Measurements from ENCODE around the gene FAM78B. TPM values are rescaled to one million over a fixed set of nuclear protein-coding genes. Genes with fewer than 3 reads are reported as not detected.

Gene FAM78B
- total and polyA plus RNA-seq, 2 of the 8 experiments (the other 6 are each of a cell fraction or from before 2014, with no cell fraction given), result 2.3 to 3.6 TPM

DNA sequence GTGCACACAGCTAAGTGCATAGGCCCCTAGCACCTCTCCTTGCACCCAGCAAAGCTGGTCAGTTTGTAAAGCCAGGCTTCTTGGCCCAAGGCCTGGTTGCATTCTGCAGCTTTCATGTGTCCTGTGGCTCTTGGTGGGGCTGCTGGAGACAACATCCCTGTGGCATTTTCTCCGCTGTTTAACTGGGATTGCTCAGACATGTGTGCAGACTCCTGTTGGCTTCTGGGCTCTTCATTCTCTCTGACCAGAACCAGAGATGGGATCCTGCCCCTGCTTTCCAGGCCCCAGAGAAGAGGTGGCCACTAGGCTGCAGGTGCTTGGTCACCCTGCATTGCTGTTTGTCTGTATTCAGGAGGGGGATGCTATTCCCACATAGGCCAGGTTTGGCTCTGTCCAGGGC is 50.8 kb downstream of the FAM78B start:
- H4K8ac ChIP-seq (ENCODE audit: extremely low read depth, insufficient read depth, low read length), result no peak overlapping the region
- CTCF ChIA-PET (ENCODE audit: partially characterized antibody), result interaction anchor here (1.1 to 1.3 kb wide), 2 partner anchors 17 to 50 kb away, joined by 4 to 5 read pairs; no protein-coding TSS in a partner anchor
- H3K4me2 ChIP-seq (ENCODE audit: insufficient read depth in 1 of 2, low read depth in 2 of 2, low read length in 2 of 2), result no peak overlapping the region
- no peak overlapping the region for H3K4me3 ChIP-seq (ENCODE audit: extremely low read depth in 1 of 4, insufficient read depth in 2 of 4, low read depth in 3 of 4, low read length in 4 of 4)
- H3K79me1 ChIP-seq (ENCODE audit: low read depth, low read length), result no peaks in the 10 kb centered on the region
- no peak overlapping the region for H4K91ac ChIP-seq (replicated peaks; ENCODE audit: insufficient read length, low read length)
- H3K4me1 ChIP-seq (replicated peaks in 1 of 4; ENCODE audit: control insufficient read depth in 3 of 4, insufficient read depth in 4 of 4, low read length in 3 of 4), result peaks cover 0 to 2% (median 0%) of the 10 kb centered on the region in 4 experiments; a peak in 3 of 7 replicates
- no peak overlapping the region for H3K27ac ChIP-seq (ENCODE audit: low read depth, low read length)
- no peak overlapping the region for H2BK15ac ChIP-seq (ENCODE audit: low read length)
- H3K14ac ChIP-seq (ENCODE audit: insufficient read length), result no peak overlapping the region
- H2BK20ac ChIP-seq (ENCODE audit: low read length), result no peak overlapping the region
- H3K27me3 ChIP-seq (replicated peaks in 1 of 4; ENCODE audit: control insufficient read depth in 3 of 4, extremely low read depth in 1 of 4, insufficient read depth in 3 of 4, low read length in 3 of 4), result no peaks in the 10 kb centered on the region
- TF ChIP-seq, protein P1, sequence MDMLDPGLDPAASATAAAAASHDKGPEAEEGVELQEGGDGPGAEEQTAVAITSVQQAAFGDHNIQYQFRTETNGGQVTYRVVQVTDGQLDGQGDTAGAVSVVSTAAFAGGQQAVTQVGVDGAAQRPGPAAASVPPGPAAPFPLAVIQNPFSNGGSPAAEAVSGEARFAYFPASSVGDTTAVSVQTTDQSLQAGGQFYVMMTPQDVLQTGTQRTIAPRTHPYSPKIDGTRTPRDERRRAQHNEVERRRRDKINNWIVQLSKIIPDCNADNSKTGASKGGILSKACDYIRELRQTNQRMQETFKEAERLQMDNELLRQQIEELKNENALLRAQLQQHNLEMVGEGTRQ (IDR thresholded peaks at IDR 0.05; ENCODE audit: low read length), result no peak
- TF ChIP-seq EZH2 (IDR thresholded peaks at IDR 0.05; ENCODE audit: low read depth, low read length, severe bottlenecking) (no peak), ASH2L (IDR thresholded peaks at IDR 0.05; ENCODE audit: low read length) (no peak), CBX8 (IDR thresholded peaks at IDR 0.05; ENCODE audit: borderline replicate concordance, low read depth, low read length) (no peak), CBX5 (IDR thresholded peaks at IDR 0.05; ENCODE audit: low read depth, low read length) (no peak), CTBP2 (IDR thresholded peaks at IDR 0.05; ENCODE audit: borderline replicate concordance, insufficient read depth, insufficient read length, low read length) (no peak), RXRA (IDR thresholded peaks at IDR 0.05; ENCODE audit: insufficient read depth, low read depth, low read length) (no peak), GABPA (IDR thresholded peaks at IDR 0.05; ENCODE audit: borderline replicate concordance, insufficient read depth, low read length) (no peak), SIX5 (IDR thresholded peaks at IDR 0.05; ENCODE audit: low read depth, low read length) (no peak)
- no peaks in the 10 kb centered on the region for H3K23me2 ChIP-seq (ENCODE audit: low read depth, low read length)
- no peak overlapping the region for H3K56ac ChIP-seq (replicated peaks; ENCODE audit: insufficient read length, low read depth, low read length)
- no peak overlapping the region for H3K18ac ChIP-seq (ENCODE audit: extremely low read depth, low read length)
- H3K9me3 ChIP-seq (ENCODE audit: insufficient read depth in 2 of 2, low read depth in 1 of 2, low read length in 1 of 2), result no peaks in the 10 kb centered on the region
- H2AK5ac ChIP-seq (ENCODE audit: low read depth, low read length), result no peak overlapping the region
- no peak overlapping the region for H2BK5ac ChIP-seq (ENCODE audit: low read depth, low read length)
- FAIRE-seq, result no peak
- no peak overlapping the region for H3K9ac ChIP-seq (replicated peaks in 1 of 4; ENCODE audit: extremely low read depth in 1 of 4, low read depth in 3 of 4, low read length in 3 of 4)
- no peak overlapping the region for H3K23ac ChIP-seq (ENCODE audit: insufficient read length)
- H3K79me2 ChIP-seq (ENCODE audit: control insufficient read depth in 1 of 2, insufficient read depth in 2 of 2, low read length in 2 of 2), result no peaks in the 10 kb centered on the region
- 94% methylated on average over 1 of the region's 1 CpG; no CpG with 5 or more reads in 1 of the 2 experiments for WGBS, 2 experiments (ENCODE audit: extremely low coverage in 1 of 2, insufficient coverage in 1 of 2, insufficient read length in 1 of 2, insufficient replicate concordance in 2 of 2, low coverage in 1 of 2, low lambda C conversion rate in 2 of 2, missing lambda C conversion rate in 1 of 2)
- H2AFZ ChIP-seq (ENCODE audit: low read length), result no peak overlapping the region
- H3K4ac ChIP-seq (replicated peaks; ENCODE audit: insufficient read length, low read depth, low read length), result no peak overlapping the region
- no peak overlapping the region for H2BK120ac ChIP-seq (replicated peaks; ENCODE audit: low read depth, low read length)
- no peaks in the 10 kb centered on the region for H3K36me3 ChIP-seq (ENCODE audit: control insufficient read depth in 2 of 4, insufficient read depth in 4 of 4, low read length in 3 of 4)
- no peaks in the 10 kb centered on the region for H4K20me1 ChIP-seq (replicated peaks in 1 of 2; ENCODE audit: control insufficient read depth in 1 of 2, insufficient read depth in 2 of 2, low read length in 2 of 2)
- no peak overlapping the region for H2BK12ac ChIP-seq (ENCODE audit: low read depth, low read length)
- no peak overlapping the region for H4K5ac ChIP-seq (ENCODE audit: insufficient read length, low read depth, low read length)
- POLR2A ChIA-PET (ENCODE audit: partially characterized antibody), result no interaction called here
- DNase-seq (ENCODE audit: low read depth in 1 of 2, low spot score in 2 of 2), result no peak
